Cerebellar cortex (tissue), 1 donor: ENCODE data around the gene SMIM28.
A peak's percentile ranks its signal among the peaks of the same experiment; 100 is the strongest.
"Not testable (repeated sequence)": the region's sequence is repeated elsewhere in the genome, so short reads cannot be mapped to it uniquely, and the experiment has no call there.

Source experiments
- DNase-seq: peaks from one replicate; pipeline ENCODE4 v3.0.0-alpha.2; 2015; ENCODE audit warnings: low spot score

Gene SMIM28

DNA sequence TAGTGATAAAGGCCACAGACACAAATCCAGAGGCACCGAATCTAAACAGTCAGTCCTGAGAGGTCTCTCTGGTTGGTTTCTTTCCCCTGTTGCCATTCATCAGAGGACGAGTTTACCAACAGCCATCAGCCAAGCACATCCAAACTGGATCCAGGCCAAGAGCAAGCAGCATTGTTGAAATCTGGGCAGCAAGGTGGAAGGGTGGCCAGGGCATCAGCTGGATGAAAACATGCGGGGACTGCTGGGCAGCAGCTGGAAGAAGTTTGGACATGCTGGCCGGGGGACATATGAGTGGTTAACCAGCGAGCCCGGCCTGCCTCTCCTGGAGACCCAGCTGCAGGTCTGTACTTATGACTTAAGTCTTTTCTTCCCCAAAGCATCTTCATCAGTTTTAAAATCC, at the start of gene SMIM28:
Gene SMIM28, plus strand, starts transcription at position 62 of the 400 bp plus-strand sequence. Its CDS starts 168 bp downstream, at position 230.
- DNase-seq: no peak

DNA sequence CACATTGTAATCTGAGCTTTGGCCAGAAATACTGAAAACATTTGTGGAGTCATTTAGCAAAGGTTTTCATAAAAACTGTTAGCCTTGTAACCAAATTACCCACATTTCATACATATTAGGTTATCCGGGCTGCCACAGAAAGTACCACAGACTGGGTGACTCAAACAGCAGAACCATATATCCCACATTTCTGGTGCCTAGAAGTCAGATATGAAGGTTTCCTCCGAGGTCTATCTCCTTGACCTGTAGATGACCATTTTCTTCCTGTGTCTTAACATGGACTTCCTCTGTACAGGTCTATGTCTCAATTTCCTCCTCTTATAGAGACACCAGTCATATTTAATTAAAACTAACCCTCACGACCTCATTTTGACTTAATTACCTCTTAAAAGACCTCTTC, 49.5 kb upstream of the SMIM28 start:
- DNase-seq: no peak

- DNase-seq: no peak
Measured at GRCh38 chr6:138330763-138331162, 46.9 kb upstream of the SMIM28 start.

DNA sequence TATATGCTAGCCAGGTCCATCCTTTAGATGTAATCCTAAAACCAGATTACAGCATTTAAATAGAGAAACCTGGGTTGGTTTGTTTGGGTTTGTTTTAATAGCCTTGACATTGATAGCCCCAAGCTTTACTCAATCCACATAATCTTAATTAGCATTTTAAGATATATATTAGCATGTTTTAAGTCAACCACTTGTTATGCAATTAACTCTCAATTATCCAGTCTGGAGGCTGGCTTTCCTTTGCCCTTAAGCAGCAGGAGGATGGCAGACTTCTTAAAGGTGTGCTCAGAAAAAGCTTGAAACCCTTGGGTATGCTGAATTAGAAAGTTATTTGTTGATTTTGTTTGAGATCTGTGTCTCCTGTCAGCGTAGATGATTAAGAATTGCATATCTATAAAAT, 46.3 kb upstream of the SMIM28 start:
- DNase-seq: no peak

GRCh38 chr6:138331984-138332383, 45.7 kb upstream of the SMIM28 start:
- DNase-seq: no peak

GRCh38 chr6:138334000-138334399, 43.7 kb upstream of the SMIM28 start:
- peak; percentile 65 for DNase-seq

- no peak for DNase-seq
Measured at GRCh38 chr6:138334963-138335362, 42.7 kb upstream of the SMIM28 start.

DNA sequence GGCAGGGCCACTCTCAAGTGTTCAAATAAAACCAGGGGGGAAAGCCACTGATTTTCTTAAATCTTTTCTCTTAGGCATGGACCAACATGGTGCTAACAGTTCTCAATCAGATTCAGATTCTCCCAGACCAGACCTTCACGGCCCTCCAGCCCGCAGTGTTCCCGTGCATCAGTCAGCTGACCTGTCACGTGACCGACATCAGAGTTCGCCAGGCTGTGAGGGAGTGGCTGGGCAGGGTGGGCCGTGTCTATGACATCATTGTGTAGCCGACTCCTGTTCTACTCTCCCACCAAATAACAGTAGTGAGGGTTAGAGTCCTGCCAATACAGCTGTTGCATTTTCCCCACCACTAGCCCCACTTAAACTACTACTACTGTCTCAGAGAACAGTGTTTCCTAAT, 41.5 kb upstream of the SMIM28 start:
- DNase-seq: no peak

DNA sequence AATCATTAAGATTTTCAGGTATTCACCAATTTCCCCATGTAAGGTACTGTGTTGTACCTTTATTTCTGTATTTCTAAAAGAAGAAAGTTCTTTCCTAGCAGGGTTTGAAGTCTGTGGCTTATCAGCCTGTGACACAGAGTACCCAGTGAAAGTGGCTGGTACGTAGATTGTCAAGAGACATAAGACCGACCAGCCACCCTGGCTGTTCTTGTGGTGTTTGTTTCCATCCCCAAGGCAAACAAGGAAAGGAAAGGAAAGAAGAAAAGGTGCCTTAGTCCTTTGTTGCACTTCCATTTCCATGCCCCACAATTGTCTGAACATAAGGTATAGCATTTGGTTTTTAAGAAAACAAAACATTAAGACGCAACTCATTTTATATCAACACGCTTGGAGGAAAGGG, 40.6 kb upstream of the SMIM28 start:
- no peak for DNase-seq

DNA sequence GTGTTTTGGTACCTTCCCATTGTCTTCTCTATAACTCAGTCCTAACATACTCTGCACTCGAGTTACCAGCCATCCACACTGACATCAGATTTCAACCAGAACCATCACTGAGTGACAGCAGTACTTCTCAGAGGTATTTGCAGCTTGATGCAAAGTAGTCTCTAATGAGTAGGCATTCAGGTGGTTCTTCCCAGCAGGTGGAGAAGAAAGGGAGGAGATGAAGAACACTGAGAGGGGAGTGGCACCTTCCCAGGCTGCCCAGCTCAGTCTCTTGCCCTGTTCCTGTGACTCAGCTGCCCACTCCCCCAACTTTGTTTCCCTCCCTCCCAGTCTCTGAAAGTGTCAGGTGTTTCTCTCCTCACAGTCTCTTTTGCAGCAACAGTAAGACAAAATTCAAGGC, 38.7 kb upstream of the SMIM28 start:
- DNase-seq: no peak

- DNase-seq: no peak
Measured at GRCh38 chr6:138341176-138341575, 36.5 kb upstream of the SMIM28 start.

- no peak for DNase-seq
Measured at GRCh38 chr6:138343112-138343511, 34.6 kb upstream of the SMIM28 start.

DNA sequence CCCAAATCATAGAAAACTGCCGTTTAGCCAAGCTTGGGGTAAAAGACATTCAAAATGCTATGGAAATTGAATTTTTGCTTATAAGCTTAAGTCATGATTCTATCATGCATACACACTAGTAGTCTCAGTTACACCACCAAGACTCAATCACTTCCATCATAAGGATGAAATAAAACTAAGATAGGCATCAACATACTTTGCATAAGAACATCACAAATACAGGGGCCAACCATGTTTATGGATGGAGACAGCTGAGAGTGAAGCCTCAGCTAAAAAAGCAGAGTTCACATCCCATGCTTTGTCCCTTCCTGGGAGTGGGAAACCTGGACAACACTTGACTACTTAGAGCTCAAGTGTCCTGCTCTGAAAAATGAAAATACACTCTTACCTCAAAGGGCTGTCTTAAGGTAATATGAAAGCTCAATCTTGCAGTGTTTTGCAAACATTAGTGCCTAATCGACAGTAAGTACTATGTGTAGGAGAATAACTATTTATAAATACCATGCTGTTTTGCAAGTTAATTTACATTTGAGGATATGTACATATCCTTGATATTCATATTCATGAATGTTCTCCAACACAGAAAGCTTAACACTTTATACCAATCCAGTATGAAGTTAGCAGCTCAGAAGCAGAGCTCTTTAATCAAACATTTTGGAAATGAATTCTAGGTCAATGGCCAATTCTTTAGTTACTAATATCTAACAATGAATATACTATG, 32.0 kb upstream of the SMIM28 start:
- DNase-seq: no peak

DNA sequence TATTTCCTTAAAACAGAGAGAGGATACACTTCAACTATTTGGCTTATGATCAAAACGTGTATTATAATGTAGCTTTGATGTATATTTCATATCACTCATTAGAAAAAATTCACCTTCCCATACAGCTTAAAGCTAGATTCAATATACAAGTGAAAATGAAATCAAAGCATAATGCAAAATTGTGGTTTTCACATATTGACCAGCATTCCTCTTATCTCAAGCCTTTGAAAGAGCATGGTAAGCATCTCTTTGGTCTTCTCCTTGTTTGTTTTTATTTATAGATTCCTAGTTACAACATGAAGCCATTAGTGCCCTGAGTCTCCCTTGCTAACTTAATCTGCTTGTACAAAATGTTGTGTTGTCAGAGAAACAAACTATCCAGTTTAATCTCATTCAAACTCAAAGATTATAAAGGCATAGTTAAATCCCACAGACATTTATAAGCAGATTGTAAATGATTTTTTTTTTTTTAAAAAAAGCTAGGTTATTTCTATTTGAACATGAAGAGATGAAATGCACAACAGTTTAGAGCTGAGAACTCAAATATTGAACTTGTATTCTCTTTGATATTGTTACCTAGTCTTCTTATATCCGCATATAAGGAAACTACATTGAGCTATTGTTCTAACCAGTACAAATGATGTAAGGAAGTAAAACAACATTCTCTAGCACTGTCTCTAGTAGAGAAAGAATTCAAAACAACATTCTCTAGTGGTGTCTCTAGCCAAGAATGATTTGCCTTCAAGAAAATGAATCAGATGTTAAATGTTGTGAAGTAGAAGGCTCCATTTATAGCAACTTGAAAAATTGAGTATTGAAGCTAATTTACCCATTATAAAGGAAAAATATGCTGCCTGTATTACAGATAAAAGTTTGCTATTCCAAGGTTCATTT, 31.2 kb upstream of the SMIM28 start:
- no peak for DNase-seq

DNA sequence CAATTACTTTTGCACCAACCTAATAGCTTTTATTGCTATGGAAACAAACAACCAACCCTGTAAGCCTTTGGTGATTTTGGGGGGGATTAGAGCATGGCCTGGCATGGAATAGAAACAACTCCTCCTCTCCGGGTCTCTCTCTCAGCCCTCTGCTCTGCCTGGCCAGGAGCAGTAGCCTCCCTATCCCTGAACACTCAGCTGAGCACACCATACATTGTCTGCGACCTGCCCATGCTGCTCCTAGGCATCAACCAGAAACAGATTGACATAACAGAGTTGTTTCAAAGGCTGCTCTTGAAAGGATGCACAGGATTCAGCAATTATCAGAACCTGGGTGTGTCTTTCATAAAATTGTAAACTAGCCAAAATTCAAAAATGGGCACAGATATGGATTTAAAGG, 29.8 kb upstream of the SMIM28 start:
- DNase-seq: no peak

DNA sequence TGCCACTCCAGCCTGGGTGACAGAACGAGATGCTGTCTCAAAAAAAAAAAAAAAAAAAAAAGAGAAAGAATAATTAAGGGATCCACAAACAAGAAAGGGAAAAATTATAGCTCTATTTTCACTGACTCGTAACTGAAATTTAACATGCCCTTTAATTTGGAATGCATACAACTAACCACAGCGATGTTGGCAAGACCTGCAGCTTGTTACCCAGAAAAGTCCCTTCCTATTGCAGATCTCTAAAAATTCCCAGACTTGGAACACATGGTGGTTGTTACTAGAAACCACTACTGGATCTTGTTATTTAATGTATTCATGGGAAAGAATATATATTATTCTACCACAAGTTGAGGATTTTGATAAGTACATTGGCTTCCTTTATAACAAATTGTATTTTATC, 27.8 kb upstream of the SMIM28 start:
- peak; percentile 57 for DNase-seq

- DNase-seq: no peak
Measured at GRCh38 chr6:138357928-138358327, 19.8 kb upstream of the SMIM28 start.

GRCh38 chr6:138368684-138369083, 9.0 kb upstream of the SMIM28 start:
- not testable (repeated sequence) for DNase-seq

- no peak for DNase-seq
Measured at GRCh38 chr6:138370631-138371451, 6.9 kb upstream of the SMIM28 start.

DNA sequence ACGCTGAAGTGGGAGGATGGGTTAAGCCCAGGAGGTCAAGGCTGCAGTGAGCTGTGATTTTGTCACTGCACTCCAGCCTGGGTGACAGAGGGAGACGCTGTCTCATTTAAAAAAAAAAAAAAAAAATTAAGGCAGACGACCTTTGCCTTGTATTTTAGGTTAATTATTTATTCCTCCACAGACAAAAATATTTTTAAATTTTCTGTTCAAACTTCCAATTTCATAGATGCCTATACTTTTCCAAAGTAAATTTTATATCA, 6.3 kb upstream of the SMIM28 start:
- DNase-seq: no peak

DNA sequence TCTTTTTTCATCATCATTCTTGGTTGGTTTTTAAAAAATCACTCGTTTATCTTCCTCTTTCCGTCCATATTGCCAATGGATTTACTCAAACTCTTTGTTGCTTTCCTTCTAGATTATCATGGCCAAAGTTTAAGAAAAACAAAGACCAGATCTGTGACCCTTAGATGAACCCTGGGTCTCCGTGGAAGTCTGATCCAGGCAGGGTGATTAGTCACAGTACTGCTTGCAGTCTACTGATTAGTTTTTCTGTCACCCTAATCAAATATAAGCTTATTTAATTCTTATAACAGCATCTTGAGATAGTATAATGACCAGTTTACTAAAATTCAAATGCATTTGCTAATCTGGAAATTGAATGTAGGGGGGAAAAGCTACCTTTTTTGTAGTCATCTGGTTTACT, 6.0 kb upstream of the SMIM28 start:
- DNase-seq: no peak

- no peak for DNase-seq
Measured at GRCh38 chr6:138372711-138373463, 4.8 kb upstream of the SMIM28 start.
